AG04450 (cell line): ENCODE data around the gene M1AP. TPM values are rescaled to one million over a fixed set of nuclear protein-coding genes. Genes with fewer than 3 reads are reported as not detected.

ENCODE experiments used
- CTCF ChIA-PET: fragments of 300-600, 350-600 bp; formaldehyde crosslinking; extraction: SDS; loops from one replicate; lab custom pipeline; 2022; ENCODE audit warnings: antibody characterized with exemption, inconsistent platforms; lab: Charles Lee
- POLR2A ChIA-PET: fragments of 350-600 bp; formaldehyde crosslinking; extraction: SDS; loops from one replicate; lab custom pipeline; 2021; ENCODE audit warnings: antibody characterized with exemption, inconsistent platforms; lab: Yijun Ruan, JAX
- DNase-seq: peaks from one replicate; pipeline ENCODE4 v3.0.0-alpha.2; 2011; ENCODE audit warnings: low read depth, low spot score
- H3K27ac ChIP-seq: one replicate; pipeline ENCODE4 v1.5.1; 2012; ENCODE audit warnings: low read depth, low read length, control low read depth
- H3K27me3 ChIP-seq: one replicate; pipeline ENCODE4 v1.6.0; 2012; ENCODE audit warnings: low read length; ENCODE audit not compliant: control insufficient read depth, insufficient read depth
- H3K4me3 ChIP-seq: 2 replicates; pipeline ENCODE4 v1.5.1; 2011; ENCODE audit warnings: mild to moderate bottlenecking, low read depth, low read length, control low read depth
- H3K9me3 ChIP-seq: 2 replicates; pipeline ENCODE4 v1.5.1; 2012; ENCODE audit warnings: low read length; ENCODE audit not compliant: control insufficient read depth, insufficient read depth
- CTCF ChIP-seq: IDR thresholded peaks from 2 replicates; pipeline ENCODE4 v1.5.1; 2011; ENCODE audit warnings: low read depth, low read length, control low read depth, inconsistent platforms
- polyA plus RNA-seq: library from polyadenylated mRNA; depleted of rRNA; stranded (reverse); fragments of >200 nt; gene quantifications from 2 replicates; pipeline ENCODE4 v1.2.3, GENCODE V29; 2011

M1AP gene
- polyA plus RNA-seq, 1 experiment = 0.07 TPM

DNA sequence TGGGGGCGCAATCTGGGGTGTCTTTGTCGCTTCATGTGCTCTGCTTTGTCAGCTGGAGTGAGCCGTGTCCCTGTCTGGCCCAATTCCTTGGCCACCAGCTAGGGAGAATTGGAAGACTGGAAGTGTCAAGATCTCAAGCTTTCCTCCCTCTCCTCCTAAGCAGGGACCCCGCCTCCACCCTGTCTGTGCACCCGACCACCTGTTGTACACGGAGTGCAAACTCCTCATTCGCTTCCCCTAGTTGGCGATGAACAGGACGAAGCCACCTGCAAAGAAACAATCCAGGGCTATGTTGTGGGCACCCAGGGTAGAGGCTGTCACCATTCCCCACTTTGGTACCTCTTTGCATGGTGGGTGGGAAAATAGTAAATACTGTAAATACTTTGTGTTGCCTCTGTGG is 120.4 kb downstream of the M1AP start:
- no peak overlapping the region for H3K27ac ChIP-seq
- no peak overlapping the region; the same call in 1 of the 2 replicates for H3K4me3 ChIP-seq
- DNase-seq = no peak
- no peak for TF ChIP-seq CTCF
- ChIA-PET POLR2A (no interaction called here), CTCF (no interaction called here)
- H3K9me3 ChIP-seq = peaks cover 10% of the 10 kb centered on the region; the same call in 1 of the 2 replicates
- H3K27me3 ChIP-seq = peaks cover 3% of the 10 kb centered on the region

- ChIA-PET CTCF (no interaction called here), POLR2A (interaction anchor here (0.9 kb wide), 1 partner anchor 16 kb away, joined by 8 read pairs; no protein-coding TSS in a partner anchor)
- no peak overlapping the region for H3K27ac ChIP-seq
- peaks cover 10% of the 10 kb centered on the region; the same call in 1 of the 2 replicates for H3K9me3 ChIP-seq
- no peak for TF ChIP-seq CTCF
- peaks cover 11% of the 10 kb centered on the region for H3K27me3 ChIP-seq
- DNase-seq = no peak
- H3K4me3 ChIP-seq = no peak overlapping the region
Observed at GRCh38 chr2:74526649-74527230, 121.4 kb downstream of the M1AP start.

- ChIA-PET POLR2A (interaction anchor here (0.9 kb wide), 1 partner anchor 15 kb away, joined by 8 read pairs; no protein-coding TSS in a partner anchor), CTCF (no interaction called here)
- Histone ChIP-seq H3K4me3 (no peak within 1 kb of the TSS), H3K9me3 (peaks cover 10% of the 10 kb centered on the region; the same call in 1 of the 2 replicates), H3K27me3 (peaks cover 13% of the 10 kb centered on the region), H3K27ac (no peak within 1 kb of the TSS)
- DNase-seq = no peak
- no peak for TF ChIP-seq CTCF
Observed at GRCh38 chr2:74525717-74526648, 122.1 kb downstream of the M1AP start, which contains the start of gene DQX1. DQX1 (minus strand) TSS chr2:74526231; CDS start chr2:74525729, 502 bp downstream.

GRCh38 chr2:74524955-74525716 is 123.0 kb downstream of the M1AP start:
- POLR2A ChIA-PET = no interaction called here
- Histone ChIP-seq H3K27ac (no peak overlapping the region), H3K4me3 (no peak overlapping the region), H3K27me3 (peaks cover 22% of the 10 kb centered on the region), H3K9me3 (peaks cover 10% of the 10 kb centered on the region; the same call in 1 of the 2 replicates)
- CTCF ChIA-PET = no interaction called here
- no peak for DNase-seq
- no peak for TF ChIP-seq CTCF
